Thoracic aorta (tissue), 2 donors: ENCODE data around the gene SERPIND1. TPM values are rescaled to one million over a fixed set of nuclear protein-coding genes. Genes with fewer than 3 reads are reported as not detected.
A peak's percentile ranks its signal among the peaks of the same experiment; 100 is the strongest.

ENCODE experiments used
- ATAC-seq: fragments of 150-250 bp; one replicate; pipeline ENCODE4 v1.8.0; 2017; ENCODE audit warnings: low read depth; ENCODE audit not compliant: insufficient number of reproducible peaks, low FRiP score
- DNase-seq: peaks from one replicate; pipeline ENCODE4 v3.0.0-alpha.2; 2020; ENCODE audit warnings: low spot score
- H3K27ac ChIP-seq, 2 donors: fragments of 200-600 bp; sonication (generic); 1 replicate in 1 of 2; 2 replicates in 1 of 2; pipeline ENCODE4 v1.5.1; 2016; ENCODE audit warnings: mild to moderate bottlenecking in 2 of 2, moderate library complexity in 2 of 2
- H3K27me3 ChIP-seq: fragments of 200-600 bp; sonication (generic); replicated peaks from 2 replicates; pipeline ENCODE4 v1.6.0; 2016; ENCODE audit warnings: mild to moderate bottlenecking; ENCODE audit not compliant: insufficient read depth
- H3K36me3 ChIP-seq: fragments of 200-600 bp; sonication (generic); one replicate; pipeline ENCODE4 v1.5.1; 2016
- H3K4me1 ChIP-seq, 2 donors: fragments of 200-600 bp; sonication (generic); 1 replicate in 1 of 2; 2 replicates in 1 of 2; pipeline versions ENCODE4 v1.5.1 to v1.6.0; 2016; ENCODE audit warnings: low read depth in 2 of 2, mild to moderate bottlenecking in 1 of 2; ENCODE audit not compliant: control insufficient read depth in 1 of 2
- H3K4me3 ChIP-seq: fragments of 200-600 bp; sonication (generic); 2 replicates; pipeline ENCODE4 v1.5.1; 2016; ENCODE audit warnings: mild to moderate bottlenecking
- H3K9me3 ChIP-seq: fragments of 200-600 bp; sonication (generic); 2 replicates; pipeline ENCODE4 v1.5.1; 2016
- CTCF ChIP-seq: fragments of 200-600 bp; sonication (generic); IDR thresholded peaks from one replicate; pipeline ENCODE4 v1.5.1; 2019; ENCODE audit warnings: antibody characterized with exemption
- total RNA-seq, 2 donors: library from RNA; depleted of rRNA; stranded (reverse); fragments of >200 nt; gene quantifications; one replicate each; pipeline versions ENCODE4 v1.1.0 to v1.2.3, GENCODE V29; 2016

Gene SERPIND1
- total RNA-seq, 2 donors from 2014 or later = not detected

GRCh38 chr22:20771918-20772625 is 1.8 kb upstream of the SERPIND1 start:
- DNase-seq (no peak), ATAC-seq (no peak)
- H3K27me3 ChIP-seq = no peaks in the 10 kb centered on the region
- no peak overlapping the region for H3K27ac ChIP-seq
- H3K9me3 ChIP-seq = no peaks in the 10 kb centered on the region
- no peak for TF ChIP-seq CTCF
- H3K4me3 ChIP-seq = no peak overlapping the region
- H3K36me3 ChIP-seq = peaks cover 3% of the 10 kb centered on the region
- H3K4me1 ChIP-seq = peaks cover 8 to 23% of the 10 kb centered on the region in 2 donors

GRCh38 chr22:20774882-20775281 is 969 bp downstream of the SERPIND1 start:
- H3K4me3 ChIP-seq = no peak overlapping the region
- no peak for DNase-seq
- H3K9me3 ChIP-seq = no peaks in the 10 kb centered on the region
- peaks cover 8 to 23% of the 10 kb centered on the region in 2 donors for H3K4me1 ChIP-seq
- no peak for TF ChIP-seq CTCF
- no peak for ATAC-seq
- H3K36me3 ChIP-seq = peaks cover 12% of the 10 kb centered on the region
- H3K27ac ChIP-seq = peak overlapping the region; percentile 59 to 69
- H3K27me3 ChIP-seq = no peaks in the 10 kb centered on the region

GRCh38 chr22:20775342-20775895 is 1.5 kb downstream of the SERPIND1 start:
- Histone ChIP-seq H3K4me3 (no peak overlapping the region), H3K4me1 (peaks cover 8 to 23% of the 10 kb centered on the region in 2 donors), H3K36me3 (peaks cover 12% of the 10 kb centered on the region), H3K9me3 (no peaks in the 10 kb centered on the region), H3K27me3 (no peaks in the 10 kb centered on the region), H3K27ac (peak overlapping the region; percentile 59 to 69)
- ATAC-seq = no peak
- TF ChIP-seq CTCF = no peak
- DNase-seq = no peak

GRCh38 chr22:20776624-20777405 is 2.9 kb downstream of the SERPIND1 start:
- H3K27ac ChIP-seq = peak overlapping the region in 1 of 2 donors; percentile 1
- peaks cover 8 to 23% of the 10 kb centered on the region in 2 donors for H3K4me1 ChIP-seq
- H3K36me3 ChIP-seq = peaks cover 18% of the 10 kb centered on the region
- DNase-seq (no peak), ATAC-seq (no peak)
- H3K27me3 ChIP-seq = no peaks in the 10 kb centered on the region
- H3K4me3 ChIP-seq = no peak overlapping the region
- H3K9me3 ChIP-seq = no peaks in the 10 kb centered on the region
- TF ChIP-seq CTCF = no peak
